Measurements from ENCODE around the gene KDM2A. TPM values are rescaled to one million over a fixed set of nuclear protein-coding genes. Genes with fewer than 3 reads are reported as not detected.

Gene KDM2A
- total RNA-seq, 1 experiment from 2014 or later: 65.3 TPM

DNA sequence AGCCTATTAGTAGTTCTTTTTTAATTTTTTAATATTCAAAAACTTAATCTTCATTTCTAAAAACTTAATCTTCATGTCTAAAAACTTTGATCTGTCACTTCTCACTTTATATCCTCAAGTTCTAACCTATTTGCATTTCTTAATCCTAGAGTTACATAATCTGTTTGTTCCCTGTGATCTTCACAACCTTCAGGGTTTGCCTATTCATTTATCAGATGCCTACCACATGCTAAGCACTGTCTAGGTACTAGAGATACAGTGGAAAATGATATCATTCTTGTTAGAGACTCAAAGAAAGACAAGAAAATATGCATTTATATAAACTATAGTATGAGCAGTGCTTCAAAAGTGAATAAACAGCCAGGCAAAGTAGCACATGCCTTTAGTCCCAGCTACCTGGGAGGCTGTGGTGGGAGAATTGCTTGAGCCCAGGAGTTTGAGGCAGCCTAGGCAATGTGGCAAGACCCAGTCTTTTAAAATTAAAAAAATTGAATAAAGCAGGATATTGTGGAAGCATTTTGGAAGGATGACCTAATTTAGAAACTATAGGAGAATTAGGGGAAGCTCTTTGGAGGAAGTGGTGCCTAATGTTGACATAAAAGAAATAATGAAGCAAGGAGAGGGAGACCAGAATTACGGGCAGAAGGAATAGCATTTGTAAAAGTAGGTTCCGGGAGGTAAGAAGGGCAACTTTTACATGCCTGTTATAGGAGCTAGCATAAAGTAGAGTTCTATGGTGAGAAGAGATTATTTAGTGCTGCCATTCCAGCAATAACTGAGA lies 92.8 kb downstream of the KDM2A start:
- Histone ChIP-seq H3K9ac (ENCODE audit: low read length) (no peak overlapping the region), H4K20me1 (ENCODE audit: low read length) (no peaks in the 10 kb centered on the region), H2AFZ (ENCODE audit: low read length) (no peak overlapping the region), H3K36me3 (ENCODE audit: low read depth, low read length) (peaks cover 18% of the 10 kb centered on the region; the same call in 1 of the 2 replicates), H3K4me2 (ENCODE audit: low read length) (no peak overlapping the region), H3K4me3 (ENCODE audit: low read length) (no peak overlapping the region), H3F3A (ENCODE audit: low read length, unreplicated experiment) (no peaks in the 10 kb centered on the region), H3K4me1 (ENCODE audit: insufficient read depth, low read length) (no peaks in the 10 kb centered on the region), H3K79me2 (ENCODE audit: low read length) (no peaks in the 10 kb centered on the region), H3K27ac (ENCODE audit: low read length) (no peak overlapping the region), H3K27me3 (ENCODE audit: low read length) (no peaks in the 10 kb centered on the region), H3K9me2 (replicated peaks; ENCODE audit: low read length) (no peaks in the 10 kb centered on the region), H3K9me3 (ENCODE audit: low read length) (no peaks in the 10 kb centered on the region)
- no peak for ATAC-seq
- POLR2A ChIA-PET (ENCODE audit: unreplicated experiment): interaction anchor here (0.6 kb wide), 1 partner anchor 120 kb away, joined by 3 read pairs; no protein-coding TSS in a partner anchor
- BruUV-seq (replicated peaks): no TSS peak
- TF ChIP-seq, protein P1, sequence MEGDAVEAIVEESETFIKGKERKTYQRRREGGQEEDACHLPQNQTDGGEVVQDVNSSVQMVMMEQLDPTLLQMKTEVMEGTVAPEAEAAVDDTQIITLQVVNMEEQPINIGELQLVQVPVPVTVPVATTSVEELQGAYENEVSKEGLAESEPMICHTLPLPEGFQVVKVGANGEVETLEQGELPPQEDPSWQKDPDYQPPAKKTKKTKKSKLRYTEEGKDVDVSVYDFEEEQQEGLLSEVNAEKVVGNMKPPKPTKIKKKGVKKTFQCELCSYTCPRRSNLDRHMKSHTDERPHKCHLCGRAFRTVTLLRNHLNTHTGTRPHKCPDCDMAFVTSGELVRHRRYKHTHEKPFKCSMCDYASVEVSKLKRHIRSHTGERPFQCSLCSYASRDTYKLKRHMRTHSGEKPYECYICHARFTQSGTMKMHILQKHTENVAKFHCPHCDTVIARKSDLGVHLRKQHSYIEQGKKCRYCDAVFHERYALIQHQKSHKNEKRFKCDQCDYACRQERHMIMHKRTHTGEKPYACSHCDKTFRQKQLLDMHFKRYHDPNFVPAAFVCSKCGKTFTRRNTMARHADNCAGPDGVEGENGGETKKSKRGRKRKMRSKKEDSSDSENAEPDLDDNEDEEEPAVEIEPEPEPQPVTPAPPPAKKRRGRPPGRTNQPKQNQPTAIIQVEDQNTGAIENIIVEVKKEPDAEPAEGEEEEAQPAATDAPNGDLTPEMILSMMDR (conservative IDR thresholded peaks at IDR 0.05; ENCODE audit: low read depth, low read length): no peak
- TF ChIP-seq EZH2phosphoT487 (IDR thresholded peaks at IDR 0.05; ENCODE audit: borderline replicate concordance, low read length) (no peak), EZH2 (IDR thresholded peaks at IDR 0.05; ENCODE audit: low read length, unreplicated experiment) (no peak)
- CTCF ChIA-PET: no interaction called here
- intact Hi-C loops (cut with micrococcal nuclease): no loop called here
- no peak for DNase-seq

GRCh38 chr11:67213178-67213621 lies 94.1 kb downstream of the KDM2A start:
- H3K9me3 ChIP-seq (ENCODE audit: low read length): no peaks in the 10 kb centered on the region
- no peaks in the 10 kb centered on the region for H3F3A ChIP-seq (ENCODE audit: low read length, unreplicated experiment)
- no peaks in the 10 kb centered on the region for H3K9me2 ChIP-seq (replicated peaks; ENCODE audit: low read length)
- TF ChIP-seq EZH2phosphoT487 (IDR thresholded peaks at IDR 0.05; ENCODE audit: borderline replicate concordance, low read length) (no peak), EZH2 (IDR thresholded peaks at IDR 0.05; ENCODE audit: low read length, unreplicated experiment) (no peak)
- TF ChIP-seq, protein P1 (conservative IDR thresholded peaks at IDR 0.05; ENCODE audit: low read depth, low read length): no peak
- POLR2A ChIA-PET (ENCODE audit: unreplicated experiment): no interaction called here
- intact Hi-C loops (cut with micrococcal nuclease): no loop called here
- H3K79me2 ChIP-seq (ENCODE audit: low read length): no peaks in the 10 kb centered on the region
- H3K4me2 ChIP-seq (ENCODE audit: low read length): no peak overlapping the region
- no peak overlapping the region for H2AFZ ChIP-seq (ENCODE audit: low read length)
- BruUV-seq (replicated peaks): no TSS peak
- H3K9ac ChIP-seq (ENCODE audit: low read length): no peak overlapping the region
- H4K20me1 ChIP-seq (ENCODE audit: low read length): no peaks in the 10 kb centered on the region
- no peak for DNase-seq
- no peak for ATAC-seq
- H3K4me1 ChIP-seq (ENCODE audit: insufficient read depth, low read length): no peaks in the 10 kb centered on the region
- no peaks in the 10 kb centered on the region for H3K27me3 ChIP-seq (ENCODE audit: low read length)
- H3K27ac ChIP-seq (ENCODE audit: low read length): no peak overlapping the region
- no peak overlapping the region for H3K4me3 ChIP-seq (ENCODE audit: low read length)
- CTCF ChIA-PET: no interaction called here
- H3K36me3 ChIP-seq (ENCODE audit: low read depth, low read length): peaks cover 26% of the 10 kb centered on the region; the same call in 1 of the 2 replicates

- no peaks in the 10 kb centered on the region for H3F3A ChIP-seq (ENCODE audit: low read length, unreplicated experiment)
- no TSS peak for BruUV-seq (replicated peaks)
- TF ChIP-seq EZH2phosphoT487 (IDR thresholded peaks at IDR 0.05; ENCODE audit: borderline replicate concordance, low read length) (no peak), EZH2 (IDR thresholded peaks at IDR 0.05; ENCODE audit: low read length, unreplicated experiment) (no peak)
- TF ChIP-seq, protein P1 (conservative IDR thresholded peaks at IDR 0.05; ENCODE audit: low read depth, low read length): no peak
- intact Hi-C loops (cut with micrococcal nuclease): no loop called here
- DNase-seq (no peak), ATAC-seq (no peak)
- ChIA-PET POLR2A (ENCODE audit: unreplicated experiment) (no interaction called here), CTCF (no interaction called here)
- no peak overlapping the region for H2AFZ ChIP-seq (ENCODE audit: low read length)
- no peak overlapping the region for H3K4me2 ChIP-seq (ENCODE audit: low read length)
- no peaks in the 10 kb centered on the region for H3K9me3 ChIP-seq (ENCODE audit: low read length)
- no peaks in the 10 kb centered on the region for H3K27me3 ChIP-seq (ENCODE audit: low read length)
- H3K9ac ChIP-seq (ENCODE audit: low read length): no peak overlapping the region
- no peaks in the 10 kb centered on the region for H3K79me2 ChIP-seq (ENCODE audit: low read length)
- H3K4me1 ChIP-seq (ENCODE audit: insufficient read depth, low read length): peaks cover 8% of the 10 kb centered on the region
- H3K4me3 ChIP-seq (ENCODE audit: low read length): no peak overlapping the region
- H3K27ac ChIP-seq (ENCODE audit: low read length): no peak overlapping the region
- no peaks in the 10 kb centered on the region for H4K20me1 ChIP-seq (ENCODE audit: low read length)
- H3K9me2 ChIP-seq (replicated peaks; ENCODE audit: low read length): no peaks in the 10 kb centered on the region
- peaks cover 38% of the 10 kb centered on the region for H3K36me3 ChIP-seq (ENCODE audit: low read depth, low read length)
These were observed 108.7 kb downstream of the KDM2A start for GRCh38 chr11:67227726-67228125.
